ENCODE data around the gene ZBTB8A.

GRCh38 chr1:32498751-32499150 is 40.5 kb upstream of the ZBTB8A start:
- no peak for TF ChIP-seq EP300 (IDR thresholded peaks at IDR 0.05; ENCODE audit: borderline replicate concordance in 1 of 2, control insufficient read depth in 1 of 2, low read depth in 2 of 2, low read length in 2 of 2)
- TF ChIP-seq REST (IDR thresholded peaks at IDR 0.05; ENCODE audit: low read depth, low read length) = no peak
- TF ChIP-seq CTCF (IDR thresholded peaks at IDR 0.05 in 2 of 3, conservative IDR thresholded peaks at IDR 0.05 in 1 of 3; ENCODE audit: control insufficient read depth in 2 of 3, extremely low read depth in 1 of 3, insufficient read depth in 1 of 3, low read depth in 3 of 3, low read length in 3 of 3) = no peak
- TF ChIP-seq ATF3 (IDR thresholded peaks at IDR 0.05; ENCODE audit: borderline replicate concordance, extremely low read depth, low read depth, low read length) = no peak
- no peak for TF ChIP-seq ZNF207 (IDR thresholded peaks at IDR 0.05; ENCODE audit: borderline replicate concordance)
- TF ChIP-seq POLR2AphosphoS5 (IDR thresholded peaks at IDR 0.05; ENCODE audit: low read length) = no peak
- no peak for TF ChIP-seq ZBTB11 (CRISPR knock-in tag; IDR thresholded peaks at IDR 0.05)
- no peak for TF ChIP-seq MTA3 (IDR thresholded peaks at IDR 0.05; ENCODE audit: borderline replicate concordance, low read length)
- no peak for TF ChIP-seq RAD21 (IDR thresholded peaks at IDR 0.05; ENCODE audit: insufficient read depth, low read depth, low read length)
